Activated T-helper 1 cell treated with anti-CD3 and anti-CD28 coated beads, Interleukin-12 subunit alpha, Interleukin-12 subunit beta, Interleukin-2, Interleukin-4 antibody, amounts not matched to agents 30 ng/mL and 10 ng/mL and 1 ng/mL, durations not matched to agents 14 hours and 24 hours and 36 hours (primary cell): ENCODE results near the gene NAE1. TPM values are rescaled to one million over a fixed set of nuclear protein-coding genes. Genes with fewer than 3 reads are reported as not detected.
A peak's percentile ranks its signal among the peaks of the same experiment; 100 is the strongest.

Source experiments
- DNase-seq: peaks from one replicate; pipeline ENCODE4 v3.0.0; 2021; ENCODE audit warnings: low spot score
- H3K27ac Mint-ChIP-seq: one replicate; pipeline ENCODE4 v1.8.0; 2021; ENCODE audit warnings: mild to moderate bottlenecking, mixed read lengths
- H3K27me3 Mint-ChIP-seq: one replicate; pipeline ENCODE4 v1.8.0; 2022; ENCODE audit warnings: mild to moderate bottlenecking, moderate library complexity, mixed read lengths; ENCODE audit not compliant: insufficient read depth
- H3K36me3 Mint-ChIP-seq: one replicate; pipeline ENCODE4 v1.8.0; 2021; ENCODE audit warnings: low read depth, mixed read lengths
- H3K4me1 Mint-ChIP-seq: one replicate; pipeline ENCODE4 v1.8.0; 2021; ENCODE audit warnings: low read depth, mixed read lengths
- H3K4me3 Mint-ChIP-seq: one replicate; pipeline ENCODE4 v1.8.0; 2021; ENCODE audit warnings: mild to moderate bottlenecking, moderate library complexity, mixed read lengths
- H3K9me3 Mint-ChIP-seq: one replicate; pipeline ENCODE4 v1.8.0; 2021; ENCODE audit warnings: mixed read lengths
- intact Hi-C: fragments of 100-400 bp; cut with micrococcal nuclease; formaldehyde crosslinking; loops from one replicate; pipeline ENCODE4 v1.15.1; 2024
- total RNA-seq: library from RNA; stranded (reverse); gene quantifications from 2 replicates; pipeline ENCODE4 v1.2.3, GENCODE V29; 2022

NAE1 gene
- total RNA-seq, 1 donor from 2014 or later = 120 TPM

DNA sequence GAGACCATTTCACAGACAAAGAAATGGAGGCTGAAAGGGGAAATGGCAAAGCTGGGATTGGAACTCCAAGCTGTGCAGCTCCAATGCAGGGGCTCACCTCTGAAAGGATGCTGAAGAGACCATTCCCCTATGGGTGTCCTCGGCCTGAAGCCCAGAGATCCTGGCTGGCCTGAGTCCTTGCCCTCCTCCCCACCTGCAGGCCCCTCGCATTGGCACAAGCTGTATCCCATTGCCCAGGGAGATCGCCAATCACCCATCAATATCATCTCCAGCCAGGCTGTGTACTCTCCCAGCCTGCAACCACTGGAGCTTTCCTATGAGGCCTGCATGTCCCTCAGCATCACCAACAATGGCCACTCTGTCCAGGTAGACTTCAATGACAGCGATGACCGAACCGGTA lies 16.1 kb upstream of the NAE1 start:
- H3K4me1 Mint-ChIP-seq = peaks cover 15% of the 10 kb centered on the region
- no peak overlapping the region for H3K4me3 Mint-ChIP-seq
- H3K36me3 Mint-ChIP-seq = no peaks in the 10 kb centered on the region

DNA sequence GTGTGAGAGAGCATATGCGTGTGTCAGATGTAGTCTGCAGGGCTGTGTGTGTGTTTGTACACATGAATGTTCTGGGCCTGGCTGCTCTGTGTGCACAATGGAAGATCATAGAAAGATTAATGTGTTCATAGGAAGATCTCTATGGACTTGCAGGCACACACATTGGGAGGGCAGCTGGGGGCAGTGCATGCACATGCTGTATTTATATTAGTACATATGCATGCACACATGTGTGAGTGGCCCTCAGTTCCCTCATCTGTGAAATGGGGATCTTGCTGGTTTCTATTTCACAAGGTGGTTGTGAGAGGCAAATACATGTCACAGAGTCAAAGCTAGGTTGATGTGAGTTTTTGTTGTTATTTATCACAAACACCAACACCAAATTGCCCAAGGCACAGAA lies 15.5 kb upstream of the NAE1 start:
- Mint-ChIP-seq H3K4me1 (peaks cover 15% of the 10 kb centered on the region), H3K9me3 (no peaks in the 10 kb centered on the region), H3K36me3 (no peaks in the 10 kb centered on the region), H3K27ac (no peak overlapping the region), H3K27me3 (peaks cover 34% of the 10 kb centered on the region), H3K4me3 (no peak overlapping the region)
- DNase-seq = no peak
- intact Hi-C loops = no loop called here

More for the DNA sequence above, 16.1 kb upstream of the NAE1 start:
- Mint-ChIP-seq H3K9me3 (no peaks in the 10 kb centered on the region), H3K27ac (no peak overlapping the region), H3K27me3 (peaks cover 32% of the 10 kb centered on the region)
- no peak for DNase-seq
- intact Hi-C loops = no loop called here

DNA sequence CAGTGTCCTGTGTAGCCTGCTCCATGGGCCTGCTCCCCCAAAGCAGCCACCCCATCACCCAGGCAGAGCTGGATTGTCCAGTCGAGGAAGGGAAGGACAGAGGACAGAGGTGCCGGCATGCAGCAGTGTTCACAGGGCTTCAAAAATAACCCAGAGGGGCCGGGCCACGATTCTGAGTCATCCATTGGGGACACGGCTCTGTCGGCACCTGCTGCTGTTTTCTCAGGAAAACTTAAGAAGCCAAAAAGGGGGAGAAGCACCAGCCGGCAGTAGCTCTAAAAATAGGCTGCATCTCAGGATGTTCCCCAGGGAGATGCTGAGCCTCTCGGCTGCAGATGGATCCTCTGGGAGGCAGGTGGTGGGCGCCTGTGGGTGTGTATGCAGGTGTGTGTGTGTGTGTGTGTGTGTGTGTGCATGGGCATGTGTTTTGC lies 15.0 kb upstream of the NAE1 start:
- Mint-ChIP-seq H3K4me3 (no peak overlapping the region), H3K4me1 (peaks cover 15% of the 10 kb centered on the region), H3K36me3 (no peaks in the 10 kb centered on the region), H3K27ac (no peak overlapping the region), H3K27me3 (peaks cover 34% of the 10 kb centered on the region), H3K9me3 (no peaks in the 10 kb centered on the region)
- DNase-seq = no peak
- intact Hi-C loops = no loop called here

DNA sequence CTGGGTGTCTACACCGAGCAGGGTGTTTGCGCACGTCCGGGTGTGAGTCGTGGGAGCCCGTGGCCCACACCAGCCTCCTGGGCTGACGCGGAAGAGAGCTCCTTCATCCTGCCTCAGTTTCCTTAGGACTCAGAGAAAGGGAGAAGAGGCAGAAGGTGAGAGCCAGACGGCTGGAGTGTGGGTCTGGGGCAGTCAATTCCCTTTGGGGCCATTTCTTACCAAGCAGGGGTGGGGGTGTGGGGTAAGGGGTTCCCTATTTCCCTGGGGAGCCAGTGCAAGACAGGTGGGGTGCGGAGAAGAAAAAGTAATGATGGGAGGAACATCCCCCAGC lies 14.3 kb upstream of the NAE1 start:
- intact Hi-C loops = no loop called here
- Mint-ChIP-seq H3K9me3 (no peaks in the 10 kb centered on the region), H3K36me3 (no peaks in the 10 kb centered on the region), H3K4me3 (peak overlapping the region; percentile 26), H3K27me3 (peaks cover 35% of the 10 kb centered on the region), H3K4me1 (peaks cover 15% of the 10 kb centered on the region), H3K27ac (no peak overlapping the region)
- DNase-seq = no peak

DNA sequence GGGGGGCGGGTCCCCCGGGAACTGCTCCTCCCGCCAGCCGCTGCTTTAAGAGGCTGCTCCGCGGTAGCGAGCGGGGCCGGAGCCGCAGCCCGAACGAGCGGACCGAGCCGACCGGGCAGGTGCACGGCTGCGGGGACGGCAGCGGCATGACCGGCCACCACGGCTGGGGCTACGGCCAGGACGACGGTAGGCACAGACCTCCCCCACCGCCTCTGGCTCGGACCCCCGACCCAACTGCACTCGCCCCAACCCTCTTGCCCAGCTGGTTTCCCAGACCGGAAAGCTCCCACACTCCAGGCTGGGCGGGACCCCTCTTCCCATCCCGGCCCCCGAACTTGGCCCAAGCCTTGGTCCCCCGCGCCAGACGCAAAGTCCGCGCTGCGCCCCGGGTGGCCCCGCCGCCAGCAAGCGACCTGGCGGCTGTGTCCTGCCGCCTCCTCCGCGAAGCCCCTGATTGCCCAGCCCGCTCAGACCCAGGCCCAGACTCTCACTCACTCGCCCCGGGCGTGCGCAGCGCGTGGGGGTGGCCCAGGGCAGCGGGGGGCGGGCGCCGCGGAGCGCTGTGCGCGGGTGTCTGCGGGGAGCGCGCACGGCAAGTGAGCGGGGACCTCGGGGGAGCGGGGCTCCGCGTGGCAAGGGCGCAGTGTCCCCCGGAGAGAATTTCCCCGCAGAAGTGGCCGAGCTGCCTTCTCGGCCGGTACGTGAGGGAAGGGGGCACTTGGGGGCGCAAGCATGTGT lies 13.7 kb upstream of the NAE1 start, which contains the start of gene CA7:
Gene CA7 (plus strand): TSS at position 73 of the 738 bp plus-strand sequence. CDS start 74 bp downstream, at position 147.
- intact Hi-C loops = no loop called here
- H3K36me3 Mint-ChIP-seq = no peaks in the 10 kb centered on the region
- H3K27me3 Mint-ChIP-seq = peaks cover 39% of the 10 kb centered on the region
- H3K27ac Mint-ChIP-seq = peak within 1 kb of the TSS; percentile 56
- H3K4me3 Mint-ChIP-seq = peak within 1 kb of the TSS; percentile 53
- peaks cover 15% of the 10 kb centered on the region for H3K4me1 Mint-ChIP-seq
- DNase-seq = no peak
- H3K9me3 Mint-ChIP-seq = no peaks in the 10 kb centered on the region

DNA sequence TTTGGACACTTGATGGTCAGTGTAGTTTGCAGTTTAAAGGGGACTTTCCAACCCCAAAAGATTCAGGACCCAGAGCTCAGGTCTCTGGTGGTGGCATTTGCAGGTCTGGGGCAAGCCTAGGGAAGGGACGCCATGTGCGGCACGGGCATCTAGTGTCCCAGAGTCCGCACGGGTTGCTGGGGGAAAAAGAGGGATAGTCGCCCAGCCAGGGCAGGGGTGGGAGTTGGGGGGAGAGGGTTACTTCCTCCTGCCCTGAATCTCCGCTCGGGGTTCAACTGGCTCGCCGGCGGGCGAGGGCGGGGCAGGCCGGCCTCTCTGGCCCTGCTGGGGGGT lies 13.2 kb upstream of the NAE1 start:
- Mint-ChIP-seq H3K4me1 (peaks cover 15% of the 10 kb centered on the region), H3K27me3 (peaks cover 43% of the 10 kb centered on the region), H3K9me3 (no peaks in the 10 kb centered on the region), H3K4me3 (peak overlapping the region; percentile 53), H3K36me3 (no peaks in the 10 kb centered on the region), H3K27ac (peak overlapping the region; percentile 56)
- intact Hi-C loops = no loop called here
- no peak for DNase-seq

DNA sequence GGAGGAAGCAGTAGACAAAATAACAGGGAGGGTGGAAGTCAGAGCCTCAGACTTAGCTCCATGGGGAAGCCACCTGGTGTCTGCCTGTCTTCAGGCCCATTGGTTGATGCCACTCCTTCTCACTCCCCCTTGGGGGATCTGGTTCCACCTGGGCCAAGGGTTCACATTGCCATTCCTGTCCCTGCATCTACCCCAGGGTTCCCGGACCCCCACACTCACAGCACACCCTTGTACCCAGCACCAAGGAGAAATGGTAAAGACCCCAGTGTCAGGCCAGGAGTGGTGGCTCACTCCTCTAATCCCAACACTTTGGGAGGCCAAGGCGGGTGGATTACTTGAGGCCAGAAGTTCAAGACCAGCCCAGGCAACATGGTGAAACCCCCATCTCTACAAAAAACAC lies 12.4 kb upstream of the NAE1 start:
- H3K4me1 Mint-ChIP-seq = peaks cover 11% of the 10 kb centered on the region
- peaks cover 50% of the 10 kb centered on the region for H3K27me3 Mint-ChIP-seq
- H3K9me3 Mint-ChIP-seq = no peaks in the 10 kb centered on the region
- no peak overlapping the region for H3K27ac Mint-ChIP-seq
- intact Hi-C loops = no loop called here
- no peak overlapping the region for H3K4me3 Mint-ChIP-seq
- no peaks in the 10 kb centered on the region for H3K36me3 Mint-ChIP-seq
- no peak for DNase-seq

DNA sequence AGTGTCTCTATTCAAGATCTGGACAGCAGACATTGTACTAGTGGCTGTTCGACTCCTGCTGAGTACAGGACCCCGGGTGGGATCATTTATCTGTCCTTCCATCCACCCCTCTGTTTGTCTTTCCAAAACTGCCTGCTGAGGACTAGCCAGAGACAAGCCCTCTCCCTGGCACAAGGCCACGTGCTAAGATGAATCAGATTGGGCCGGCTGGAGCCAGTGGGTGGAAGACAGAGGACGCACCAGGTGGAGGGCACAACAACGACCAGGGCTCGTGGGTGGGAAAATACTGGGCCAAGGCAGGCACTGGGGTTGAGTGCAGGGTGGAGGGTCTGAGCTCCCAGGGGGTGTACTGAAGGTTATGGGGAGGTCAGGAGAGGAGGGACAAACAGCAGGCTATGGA lies 12.0 kb upstream of the NAE1 start:
- Mint-ChIP-seq H3K27me3 (peaks cover 52% of the 10 kb centered on the region), H3K4me1 (peaks cover 6% of the 10 kb centered on the region), H3K9me3 (no peaks in the 10 kb centered on the region), H3K4me3 (no peak overlapping the region), H3K36me3 (no peaks in the 10 kb centered on the region), H3K27ac (no peak overlapping the region)
- intact Hi-C loops = no loop called here
- DNase-seq = no peak

DNA sequence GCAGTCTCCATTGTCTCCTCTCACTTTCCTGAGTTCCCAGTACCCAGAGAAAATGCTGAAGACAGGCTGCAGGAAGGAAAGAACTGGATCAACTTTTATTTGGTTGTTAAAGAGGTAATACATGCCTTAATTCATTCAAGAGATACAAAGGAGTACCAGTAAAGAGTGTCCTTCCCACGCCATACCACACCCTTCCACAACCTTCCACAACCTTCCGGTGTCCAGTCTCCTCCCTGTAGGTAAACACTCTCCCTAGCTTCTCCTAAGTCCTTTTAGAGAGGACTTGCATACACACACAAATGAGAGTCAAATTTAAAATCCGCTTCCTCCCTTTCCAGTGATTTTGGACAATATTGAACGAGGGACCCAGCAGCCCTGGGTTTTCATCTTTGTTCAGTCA lies 10.6 kb upstream of the NAE1 start:
- Mint-ChIP-seq H3K36me3 (no peaks in the 10 kb centered on the region), H3K27ac (no peak overlapping the region), H3K4me1 (no peaks in the 10 kb centered on the region), H3K27me3 (peaks cover 53% of the 10 kb centered on the region), H3K4me3 (no peak overlapping the region), H3K9me3 (no peaks in the 10 kb centered on the region)
- DNase-seq = no peak
- intact Hi-C loops = no loop called here

DNA sequence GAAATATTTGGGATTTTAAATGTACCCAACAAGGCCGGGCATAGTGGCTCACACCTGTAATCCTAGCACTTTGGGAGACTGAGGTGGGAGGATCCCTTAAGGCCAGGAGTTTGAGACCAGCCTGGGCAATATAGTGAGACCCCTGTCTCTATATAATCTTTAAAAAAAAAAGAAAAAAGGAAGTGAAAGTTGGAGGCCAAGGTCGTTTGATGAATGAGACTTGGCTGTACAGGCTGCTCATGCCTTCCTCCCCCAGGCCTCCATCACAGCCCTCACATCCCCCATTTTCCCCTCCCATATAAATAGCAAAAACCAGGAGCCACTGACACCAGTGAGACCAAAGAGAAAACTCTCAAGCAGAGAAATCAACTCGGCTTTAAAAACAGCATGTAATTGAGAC lies 10.1 kb upstream of the NAE1 start:
- H3K4me3 Mint-ChIP-seq = no peak overlapping the region
- no peaks in the 10 kb centered on the region for H3K36me3 Mint-ChIP-seq
- intact Hi-C loops = no loop called here

DNA sequence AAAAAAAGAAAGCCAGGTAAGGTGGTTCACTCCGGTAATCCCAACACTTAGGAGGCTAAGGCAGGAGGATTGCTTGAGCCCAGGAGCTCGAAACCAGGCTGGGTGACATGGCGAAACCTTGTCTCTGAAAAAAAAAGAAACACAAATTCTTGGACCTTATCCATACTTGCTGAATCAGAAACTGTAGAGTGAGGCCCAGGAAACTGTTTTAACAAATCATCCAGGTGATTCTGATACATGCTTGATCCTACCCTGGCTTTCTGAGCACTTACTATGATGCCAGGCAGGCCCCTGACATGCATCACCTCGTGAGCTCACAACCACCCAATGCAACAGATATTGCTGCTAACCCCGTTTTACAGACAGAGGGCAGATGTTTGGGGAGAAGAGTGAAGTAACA lies 4.0 kb upstream of the NAE1 start:
- peaks cover 21% of the 10 kb centered on the region for H3K27me3 Mint-ChIP-seq
- no peak for DNase-seq
- no peak overlapping the region for H3K27ac Mint-ChIP-seq
- no peaks in the 10 kb centered on the region for H3K9me3 Mint-ChIP-seq
- H3K4me3 Mint-ChIP-seq = no peak overlapping the region
- intact Hi-C loops = no loop called here
- peaks cover under 1% of the 10 kb centered on the region for H3K4me1 Mint-ChIP-seq
- no peaks in the 10 kb centered on the region for H3K36me3 Mint-ChIP-seq

More for the DNA sequence above, 10.1 kb upstream of the NAE1 start:
- Mint-ChIP-seq H3K27ac (no peak overlapping the region), H3K9me3 (no peaks in the 10 kb centered on the region), H3K27me3 (peaks cover 49% of the 10 kb centered on the region), H3K4me1 (no peaks in the 10 kb centered on the region)
- no peak for DNase-seq

DNA sequence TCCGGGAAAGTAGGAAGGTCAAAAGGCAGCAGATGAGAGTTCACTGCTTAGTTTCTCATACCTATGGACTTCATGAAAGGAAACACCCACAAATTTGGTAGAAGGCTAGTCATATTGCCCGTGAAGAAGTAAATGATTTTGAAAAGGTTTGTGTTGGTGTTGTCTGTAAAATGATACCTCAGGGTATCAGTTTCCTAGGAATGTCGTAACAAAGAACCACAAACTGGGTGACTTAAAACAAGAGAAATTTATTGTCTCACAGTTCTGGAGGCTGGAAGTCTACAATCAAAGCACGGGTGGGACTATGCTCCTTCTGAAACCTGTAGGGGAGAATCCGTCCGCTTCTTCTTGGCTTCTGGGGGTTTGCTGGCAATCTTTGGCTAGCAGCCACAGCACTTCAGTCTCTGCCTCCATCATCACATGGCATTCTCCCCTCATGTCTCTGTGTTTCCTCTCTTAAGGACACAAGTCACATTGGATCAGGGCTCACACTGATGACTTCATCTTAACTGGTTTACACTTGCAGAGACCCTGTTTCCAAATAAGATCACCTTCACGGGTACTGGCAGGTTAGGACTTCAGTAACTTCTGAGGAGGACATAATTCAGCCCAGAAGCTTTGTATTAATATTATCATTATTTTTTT lies 2.0 kb upstream of the NAE1 start:
- Mint-ChIP-seq H3K9me3 (no peaks in the 10 kb centered on the region), H3K4me3 (no peak overlapping the region), H3K4me1 (peaks cover 12% of the 10 kb centered on the region), H3K36me3 (peaks cover 6% of the 10 kb centered on the region), H3K27me3 (peaks cover 7% of the 10 kb centered on the region), H3K27ac (no peak overlapping the region)
- no peak for DNase-seq
- intact Hi-C loops = no loop called here

DNA sequence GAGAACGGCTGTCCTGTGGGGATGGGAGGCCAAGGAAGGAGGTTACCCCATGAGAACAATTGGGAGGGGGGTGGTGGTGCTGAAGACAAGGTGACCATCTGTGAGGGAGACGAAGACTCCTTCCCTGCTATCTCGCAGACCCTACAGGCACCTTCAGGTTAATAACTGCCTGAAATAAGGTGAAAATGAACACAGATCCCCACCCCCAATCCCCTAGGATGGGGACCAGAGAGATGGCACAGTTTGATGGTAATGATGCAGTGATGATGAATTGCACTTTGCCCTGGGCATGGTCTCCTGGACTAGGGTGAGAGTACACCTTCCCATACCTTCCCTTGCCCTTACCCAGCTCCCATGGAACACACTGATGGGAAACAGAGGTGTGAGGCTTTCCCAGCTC lies 1.4 kb upstream of the NAE1 start:
- intact Hi-C loops = no loop called here
- Mint-ChIP-seq H3K27me3 (peaks cover 4% of the 10 kb centered on the region), H3K4me3 (no peak overlapping the region), H3K36me3 (peaks cover 8% of the 10 kb centered on the region), H3K27ac (no peak overlapping the region), H3K4me1 (peaks cover 12% of the 10 kb centered on the region), H3K9me3 (no peaks in the 10 kb centered on the region)
- DNase-seq = no peak
